Anterior cingulate cortex (tissue), 58 donors: ENCODE data around the gene PDE6D.
"Not testable (repeated sequence)": the region's sequence is repeated elsewhere in the genome, so short reads cannot be mapped to it uniquely, and the experiment has no call there.

Experiments used
- DNase-seq, 58 donors: peaks; one replicate each; lab custom pipeline; 2025; lab: John Stamatoyannopoulos, UW

The PDE6D gene

DNA sequence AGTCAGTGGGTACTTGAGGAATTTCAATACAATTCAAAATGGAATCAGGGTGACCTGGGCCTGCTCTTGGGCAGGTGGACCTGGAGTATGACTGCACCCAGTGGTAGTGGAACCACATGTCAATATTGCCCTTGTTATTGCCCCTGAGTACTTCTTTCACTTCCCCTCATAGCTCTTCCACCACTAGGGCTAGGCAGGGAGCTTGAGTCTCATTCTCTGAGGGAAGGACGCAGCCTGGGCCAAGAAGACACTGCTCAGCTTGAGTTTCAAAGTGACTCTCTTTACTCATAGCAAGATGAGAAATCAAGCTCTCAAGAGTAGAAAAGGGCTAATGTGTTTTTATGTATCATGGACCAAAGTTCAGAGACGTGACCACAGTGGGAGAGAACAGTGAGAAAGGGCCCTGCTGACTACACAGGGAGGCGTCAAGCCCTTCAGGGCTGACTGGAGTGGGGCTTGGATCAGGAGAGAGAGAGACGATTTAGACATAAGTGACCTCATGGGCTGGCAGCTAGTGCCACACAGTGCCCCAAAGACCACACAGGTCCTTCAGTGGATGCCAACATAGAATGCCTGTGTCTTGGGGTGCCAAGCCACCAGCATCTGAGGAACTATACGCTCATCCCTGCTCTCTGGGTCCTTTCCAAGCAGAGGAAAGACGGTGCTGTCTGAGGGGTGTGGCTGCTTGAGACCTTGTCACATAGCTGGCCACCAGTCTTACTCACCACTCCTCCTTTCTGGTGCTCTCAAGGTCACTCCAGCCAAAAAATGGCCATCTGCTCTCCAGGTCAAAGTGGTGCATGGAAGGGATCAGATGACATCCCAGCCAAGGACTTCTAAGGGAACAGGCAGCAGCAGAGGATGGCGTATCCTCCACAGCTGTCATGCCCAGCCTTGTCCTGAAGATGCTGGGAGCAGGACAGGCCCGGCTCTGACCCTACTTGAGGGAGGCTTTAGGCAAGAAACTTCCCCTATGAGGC lies 59.8 kb downstream of the PDE6D start:
- DNase-seq: no peak

DNA sequence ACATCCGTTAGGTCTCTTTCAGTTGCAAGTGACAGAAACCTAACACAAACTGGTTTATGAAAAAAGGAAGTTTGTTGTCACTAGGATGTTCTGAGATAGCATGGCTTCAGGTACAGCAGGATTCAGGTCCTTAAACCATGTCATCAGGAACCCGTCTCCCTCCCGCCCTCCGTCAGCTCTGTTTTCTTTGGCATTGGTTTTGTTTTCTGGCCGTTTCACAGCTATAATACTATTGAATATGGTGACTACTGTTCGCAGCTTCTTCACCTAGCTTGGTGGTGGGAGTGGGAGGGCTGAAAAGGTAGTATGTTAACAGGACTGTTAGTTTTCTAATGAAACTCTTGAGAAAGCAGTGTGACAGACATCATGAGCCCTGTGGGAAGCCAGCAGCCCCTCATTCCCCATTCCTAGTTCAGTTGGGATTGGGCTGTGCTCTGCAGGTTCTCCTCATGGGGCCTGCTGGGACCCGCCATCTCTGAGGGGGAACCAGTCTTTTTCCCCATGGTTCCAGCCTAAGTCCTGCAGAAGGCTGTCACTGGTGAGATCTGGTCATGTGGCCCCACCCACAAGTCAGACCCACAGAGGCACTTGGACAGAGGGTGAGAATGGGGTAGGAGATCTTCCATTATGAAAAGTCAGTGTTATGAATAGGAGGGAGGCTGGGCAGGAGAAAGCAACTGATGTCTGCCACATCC lies 60.6 kb downstream of the PDE6D start:
- no peak for DNase-seq

DNA sequence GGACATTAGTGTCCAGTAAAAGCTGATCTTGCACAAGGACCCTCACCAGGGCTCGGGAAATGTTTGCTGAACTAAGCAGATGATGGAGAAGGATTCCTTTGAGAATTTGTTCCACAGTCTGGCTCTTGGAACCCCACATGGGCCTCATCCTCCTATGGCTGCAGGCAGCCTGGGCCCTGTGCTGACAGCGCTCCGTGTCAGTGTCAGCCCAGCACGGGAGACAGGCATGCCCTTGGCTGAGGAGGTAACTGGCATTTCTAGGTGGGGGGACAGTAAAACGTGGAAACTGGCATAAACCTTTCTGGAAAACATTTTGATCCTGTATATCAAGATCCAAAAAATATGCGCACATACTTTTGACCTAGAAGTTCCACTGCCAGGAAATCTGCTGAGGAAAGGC lies 62.3 kb downstream of the PDE6D start:
- no peak for DNase-seq

DNA sequence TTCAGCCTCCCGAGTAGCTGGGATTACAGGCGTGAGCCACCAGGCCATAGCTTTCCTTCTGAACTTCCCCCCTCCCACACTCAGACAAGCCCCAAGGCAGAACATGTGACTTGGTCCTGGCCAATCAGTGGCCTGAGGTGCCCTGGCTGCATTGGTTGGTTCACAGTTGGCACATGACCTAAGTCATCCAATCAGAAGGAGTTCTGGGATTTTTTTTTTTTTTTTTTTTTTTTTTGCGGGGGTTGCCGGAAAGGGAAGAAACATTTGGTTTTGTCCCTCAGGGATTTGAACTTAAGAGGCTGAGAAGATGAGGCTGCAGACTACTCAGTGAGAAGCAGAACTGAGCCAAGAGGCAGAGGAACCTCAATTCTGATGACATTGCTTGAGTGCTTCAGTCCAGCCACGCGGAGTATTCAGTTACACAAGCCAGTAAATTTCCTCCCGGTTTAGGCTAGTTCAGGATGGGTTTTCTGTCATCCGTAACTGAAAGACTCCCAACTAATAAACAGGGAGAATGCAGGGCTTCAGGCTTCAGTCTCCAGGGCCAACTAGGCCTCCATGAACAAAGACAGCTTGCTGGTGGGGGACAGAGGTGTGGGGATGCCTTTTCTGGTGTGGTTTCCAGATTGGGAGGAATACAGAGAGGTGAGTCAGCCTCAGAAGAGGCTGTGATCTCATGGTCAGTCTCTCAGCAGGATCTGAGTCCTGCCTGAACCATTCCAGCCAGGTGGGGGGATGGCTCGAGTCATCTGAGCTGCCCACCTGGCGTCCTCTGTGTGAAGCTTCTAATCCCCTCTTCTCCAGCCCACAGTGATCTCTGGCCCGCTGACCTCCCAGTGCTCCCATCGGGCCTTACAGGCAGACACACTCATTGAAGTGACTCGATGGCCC lies 63.6 kb downstream of the PDE6D start:
- DNase-seq: peak in 2 of 58 donors; percentile 7 to 14

DNA sequence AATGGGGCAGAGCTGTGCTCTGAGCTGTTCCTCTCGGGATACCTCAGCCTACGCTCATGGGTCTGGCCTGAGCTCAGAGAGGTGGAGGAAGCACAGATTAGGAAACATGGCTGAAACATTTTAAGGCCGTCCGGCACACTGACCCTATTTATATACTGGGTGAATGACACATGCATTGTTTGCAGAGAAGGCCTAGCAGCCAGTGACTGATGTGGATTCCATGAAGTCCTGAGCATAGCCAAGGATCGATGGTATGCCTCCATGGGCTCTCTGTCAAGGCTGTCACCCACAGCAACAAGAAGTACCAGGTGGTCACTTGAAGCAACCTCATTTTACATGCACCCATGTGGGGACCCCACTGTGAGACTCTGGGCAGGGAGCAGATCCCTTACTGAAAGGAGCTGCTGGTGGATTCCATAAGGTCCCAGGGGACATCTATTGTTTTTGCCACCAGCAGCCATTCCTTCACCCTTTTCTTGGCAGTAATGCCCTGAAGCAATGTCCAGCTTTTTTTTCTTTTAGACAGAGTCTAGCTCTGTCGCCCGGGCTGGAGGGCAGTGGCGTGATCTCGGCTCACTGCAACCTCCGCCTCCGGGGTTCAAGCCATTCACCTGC lies 64.3 kb downstream of the PDE6D start:
- no peak for DNase-seq

DNA sequence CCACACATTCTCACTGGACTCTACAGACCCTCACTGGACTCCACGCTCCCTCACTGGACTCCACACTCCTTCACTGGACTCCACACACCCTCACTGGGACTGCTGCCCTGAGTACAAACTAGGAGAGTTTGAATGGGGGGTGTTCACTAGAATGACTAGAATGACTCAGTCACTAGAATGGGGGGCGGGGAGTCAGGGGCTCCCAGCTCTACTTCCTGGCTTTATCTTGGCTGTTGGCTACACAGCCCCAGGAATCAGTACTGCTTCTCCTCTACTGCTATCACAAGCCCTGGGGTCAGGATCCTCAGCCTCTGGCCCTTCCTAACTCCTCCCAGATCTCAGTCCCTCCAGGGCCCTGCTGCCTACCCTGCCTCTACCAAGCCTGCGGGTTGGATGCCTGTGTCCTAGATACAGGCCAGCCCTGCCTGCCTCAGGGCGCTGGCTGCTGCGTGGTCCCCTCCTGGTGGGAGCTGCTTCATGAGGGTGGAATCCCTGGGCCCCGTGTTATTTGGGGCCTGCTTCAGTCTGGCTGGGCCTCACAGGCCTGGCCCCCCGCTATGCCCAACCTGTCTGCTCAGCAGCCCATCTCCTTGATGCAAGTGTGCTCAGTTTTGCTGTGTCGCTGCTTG lies 65.0 kb downstream of the PDE6D start:
- no peak for DNase-seq

DNA sequence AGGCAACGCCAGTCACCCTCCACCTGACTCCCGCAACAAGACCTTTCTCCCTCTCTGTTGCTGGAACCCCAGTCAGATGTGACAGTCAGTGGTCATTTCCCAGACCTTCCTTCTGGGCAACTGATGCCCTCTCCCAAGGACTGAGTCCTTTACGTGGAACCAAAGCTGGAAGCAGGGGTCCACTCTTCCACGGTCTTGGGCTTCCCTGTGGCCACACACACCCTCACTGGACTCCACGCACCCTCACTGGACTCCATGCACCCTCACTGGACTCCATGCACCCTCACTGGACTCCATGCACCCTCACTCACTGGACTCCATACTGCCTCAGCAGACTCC lies 65.6 kb downstream of the PDE6D start:
- no peak for DNase-seq

DNA sequence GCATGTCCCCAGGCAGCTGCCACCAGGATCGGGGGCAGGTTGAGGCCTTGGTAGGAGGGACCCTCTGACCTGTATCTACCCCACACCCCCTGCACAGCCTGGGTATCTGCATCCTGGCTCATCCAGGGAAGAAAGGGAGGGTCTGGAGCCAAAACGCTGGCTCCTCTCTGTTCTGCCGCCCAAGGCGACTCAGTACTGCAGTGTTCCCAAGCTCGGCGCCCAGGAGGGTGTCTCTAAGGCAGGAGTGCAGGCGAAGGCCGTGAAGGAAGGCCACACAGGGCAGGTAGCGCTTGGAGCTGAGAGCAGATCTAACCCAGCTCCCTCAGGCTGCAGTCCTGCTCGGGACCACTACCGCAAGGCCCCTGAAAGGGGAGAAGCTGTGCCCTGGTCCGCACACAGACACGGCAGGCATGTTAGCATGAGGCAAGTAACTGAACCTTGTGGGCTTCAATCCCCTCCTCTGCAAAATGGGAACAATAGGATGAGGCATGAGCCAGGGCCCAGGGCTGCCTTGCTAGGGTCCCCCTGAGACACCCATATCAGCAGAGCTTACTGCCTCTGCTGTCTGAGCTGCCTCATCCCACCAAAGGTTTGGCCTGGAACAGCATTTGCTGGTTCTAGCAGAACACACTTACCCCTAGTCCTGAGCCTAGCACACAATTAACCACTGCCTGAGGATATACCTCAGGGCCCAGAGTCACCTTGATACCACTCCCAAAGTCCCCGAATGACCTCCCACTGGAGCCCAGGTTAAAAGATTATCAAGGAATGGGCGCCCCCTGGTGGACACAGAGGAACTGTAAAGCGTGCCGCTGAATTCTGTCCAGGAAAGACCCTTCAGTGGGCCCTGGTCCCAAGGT lies 66.2 kb downstream of the PDE6D start:
- peak in 40 of 58 donors; percentile 14 to 84 (median 43) for DNase-seq

DNA sequence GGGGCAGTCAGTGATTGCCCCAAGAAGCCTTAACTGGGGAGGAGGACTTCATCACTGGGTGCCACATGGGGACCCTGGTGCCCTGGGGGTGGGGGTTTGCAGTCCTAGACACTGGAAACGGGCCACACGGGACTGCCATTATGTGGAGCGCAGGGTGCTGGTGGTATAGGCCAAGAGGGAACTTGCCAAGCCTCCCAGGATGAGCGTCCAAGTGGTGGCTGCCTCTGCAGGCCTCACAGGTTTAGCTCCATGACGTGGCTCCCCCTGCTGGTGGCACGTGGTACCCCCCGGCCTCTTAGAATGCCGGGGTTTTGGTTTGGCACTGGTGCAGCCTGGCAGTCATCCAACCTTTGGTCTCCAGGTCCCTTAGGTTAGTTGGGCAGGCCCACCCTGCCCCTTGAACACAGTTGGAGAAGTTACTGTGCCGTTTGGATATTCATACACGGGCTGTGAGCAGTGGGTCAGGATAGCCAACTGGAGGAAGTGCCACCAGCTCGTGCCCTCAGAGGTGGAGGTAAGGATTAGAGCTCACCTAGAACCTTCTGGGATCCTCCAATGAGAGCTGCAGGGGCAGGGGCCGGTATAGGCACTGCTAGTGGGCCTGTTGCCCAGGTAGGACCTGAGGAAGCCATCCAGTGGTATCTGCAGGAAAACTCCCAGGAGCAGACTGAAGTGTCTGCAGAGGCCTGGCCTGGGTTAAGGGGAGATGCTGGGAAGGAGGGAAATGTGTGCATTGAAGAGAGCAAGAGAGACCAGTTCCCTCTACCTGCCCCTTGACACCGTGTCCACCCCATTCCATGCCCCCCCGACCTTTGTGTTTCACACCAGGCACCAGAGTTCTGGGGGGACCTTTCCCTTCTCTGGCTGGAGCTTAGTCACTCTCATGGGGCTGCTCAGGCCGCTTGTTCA lies 67.1 kb downstream of the PDE6D start:
- DNase-seq: peak in 53 of 58 donors; percentile 21 to 84 (median 66)

DNA sequence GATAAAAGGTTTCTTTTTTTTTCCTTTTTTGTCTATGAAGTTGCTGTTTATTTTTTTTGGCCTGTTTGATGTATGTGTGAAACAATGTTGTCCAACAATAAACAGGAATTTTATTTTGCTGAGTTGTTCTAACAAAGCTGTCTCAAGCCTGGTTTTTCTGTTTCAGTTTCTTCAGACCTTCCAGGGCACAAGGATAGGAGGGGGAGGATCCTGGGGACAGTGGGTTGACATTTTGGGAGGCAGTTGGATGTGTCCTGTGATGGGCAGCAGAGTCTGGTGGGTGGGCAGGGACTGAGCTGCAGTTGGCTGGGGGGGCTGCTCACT lies 67.7 kb downstream of the PDE6D start:
- not testable (repeated sequence) for DNase-seq

DNA sequence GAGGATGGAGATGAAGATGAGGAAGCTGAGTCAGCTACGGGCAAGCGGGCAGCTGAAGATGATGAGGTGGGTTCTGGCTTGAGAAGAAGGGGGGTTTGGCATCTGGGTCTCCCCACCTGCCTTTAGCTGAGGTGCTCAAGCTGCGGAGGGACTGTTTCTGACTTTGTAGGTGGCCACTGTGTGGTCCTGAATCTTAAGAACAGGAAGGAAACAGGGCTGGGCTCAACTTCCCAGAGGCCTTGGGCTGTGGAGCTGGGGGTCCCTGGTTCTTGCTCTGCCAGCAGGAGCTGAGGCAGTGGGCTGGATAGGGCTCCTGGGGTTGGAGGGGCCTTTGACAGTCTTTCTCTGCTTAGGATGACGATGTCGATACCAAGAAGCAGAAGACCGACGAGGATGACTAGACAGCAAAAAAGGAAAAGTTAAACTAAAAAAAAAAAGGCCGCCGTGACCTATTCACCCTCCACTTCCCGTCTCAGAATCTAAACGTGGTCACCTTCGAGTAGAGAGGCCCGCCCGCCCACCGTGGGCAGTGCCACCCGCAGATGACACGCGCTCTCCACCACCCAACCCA lies 68.5 kb downstream of the PDE6D start:
- DNase-seq: not testable (repeated sequence)

DNA sequence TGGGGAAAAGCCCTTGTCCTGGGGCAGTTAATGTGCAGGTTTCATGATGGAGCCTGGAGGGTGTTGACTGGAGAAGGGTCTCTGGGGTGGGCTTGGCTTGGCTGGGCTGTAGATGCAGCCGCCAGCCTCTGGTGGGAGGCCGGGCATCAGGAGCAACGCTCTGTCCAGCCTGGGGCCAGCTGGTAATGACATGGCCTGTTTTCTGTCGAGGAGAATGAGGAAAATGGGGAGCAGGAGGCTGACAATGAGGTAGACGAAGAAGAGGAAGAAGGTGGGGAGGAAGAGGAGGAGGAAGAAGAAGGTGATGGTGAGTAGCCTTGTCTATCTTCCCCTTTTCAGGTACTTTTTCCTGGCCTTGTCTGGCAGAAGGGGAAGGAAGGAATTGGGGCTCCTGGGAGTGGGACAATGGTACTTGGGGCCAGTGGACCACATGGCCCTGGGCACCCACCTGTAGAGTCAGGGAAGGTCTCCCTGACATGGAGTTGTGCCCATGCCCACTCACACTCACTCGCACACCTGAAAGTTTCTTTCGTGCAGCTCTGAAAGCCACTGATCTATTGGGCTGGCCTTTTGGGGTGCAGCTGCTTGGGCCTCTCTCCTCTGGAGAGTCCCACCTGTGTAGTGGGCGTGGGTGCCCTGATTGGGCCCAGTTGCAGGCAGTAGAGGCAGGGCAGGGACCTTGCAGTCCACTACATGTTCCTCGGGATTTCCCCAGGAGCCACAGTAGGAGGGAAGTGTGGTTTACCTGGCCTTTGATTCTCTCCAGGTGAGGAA lies 69.2 kb downstream of the PDE6D start:
- DNase-seq: no peak

DNA sequence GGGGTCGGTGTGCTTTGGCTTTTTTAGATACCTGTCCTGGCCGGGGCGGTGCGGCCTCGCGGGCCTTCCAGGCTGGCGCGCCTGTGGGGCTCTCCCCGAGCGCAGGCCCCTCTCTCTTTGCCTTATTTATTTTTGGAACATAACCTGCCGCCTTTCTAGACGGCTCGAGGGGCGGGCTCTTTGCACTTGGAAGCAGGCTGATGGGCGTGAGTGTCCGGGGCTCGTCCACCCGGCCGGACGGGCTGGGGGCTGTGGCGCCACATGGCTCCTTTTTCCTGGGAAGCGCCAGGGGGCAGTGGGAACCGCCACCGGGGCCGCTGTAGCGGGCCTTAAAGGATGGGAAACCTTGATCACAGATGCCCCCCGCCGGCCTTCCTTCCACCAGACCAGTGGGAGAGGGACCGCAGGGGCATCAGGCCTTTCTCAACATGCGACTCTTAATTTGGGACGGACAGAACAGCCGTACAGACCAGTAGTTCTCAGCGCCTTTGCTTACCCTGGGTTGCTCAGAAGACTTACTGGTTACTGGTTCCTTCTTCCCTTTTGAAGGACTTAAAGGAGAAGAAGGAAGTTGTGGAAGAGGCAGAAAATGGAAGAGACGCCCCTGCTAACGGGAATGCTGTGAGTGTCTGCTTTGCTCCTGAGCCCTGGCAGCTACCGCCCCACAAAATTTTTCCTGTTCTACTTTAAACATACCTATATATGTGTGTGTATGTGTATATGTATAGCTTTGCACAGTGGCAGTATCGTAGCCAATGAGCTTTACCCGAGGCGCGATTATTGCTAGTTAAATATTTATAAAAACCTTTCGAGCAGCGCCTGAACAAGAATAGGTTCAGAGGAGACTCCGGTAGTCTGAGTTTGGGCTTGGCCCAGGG lies 70.0 kb downstream of the PDE6D start:
- peak in 9 of 58 donors; percentile 20 to 60 (median 39) for DNase-seq

DNA sequence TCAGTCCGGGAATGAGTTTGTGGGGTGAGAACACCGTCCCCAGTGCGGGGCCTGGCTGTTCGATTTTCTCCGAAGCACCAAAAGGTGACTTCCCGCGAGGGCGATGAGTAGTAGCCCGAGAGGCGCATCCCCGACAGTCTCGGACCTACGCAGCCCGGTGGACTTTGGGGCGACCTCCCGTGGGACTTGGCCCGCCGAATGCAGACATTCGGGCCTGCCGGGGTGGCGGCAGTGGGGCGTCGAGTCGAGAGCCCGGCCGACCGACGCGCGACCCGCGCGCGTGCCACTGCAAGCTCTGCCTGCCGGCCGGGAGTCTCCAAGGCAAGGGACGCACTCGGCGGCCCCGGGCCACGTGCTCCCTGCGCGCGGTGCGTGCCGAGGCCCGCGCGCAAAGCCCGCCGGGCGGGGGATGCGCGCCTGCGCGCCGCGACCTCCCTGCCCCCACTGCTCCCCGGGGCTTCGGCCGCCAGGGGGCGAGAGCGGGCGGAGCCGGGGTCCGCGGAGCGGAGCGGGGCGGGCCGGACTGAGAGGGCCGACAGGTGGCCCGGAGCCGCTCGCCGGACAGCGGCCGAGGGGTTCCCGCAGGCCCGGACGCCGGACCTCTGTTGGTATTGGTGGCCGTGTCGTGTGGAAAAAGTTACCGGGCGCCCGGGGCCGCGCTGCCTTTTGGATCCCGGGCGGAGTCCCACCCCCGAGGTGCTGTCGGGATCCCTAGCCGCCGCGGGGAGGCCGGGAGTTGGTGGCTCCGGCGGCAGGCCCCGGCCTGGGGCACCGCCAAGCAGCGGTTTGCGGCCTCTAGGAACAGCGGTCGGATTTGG lies 70.9 kb downstream of the PDE6D start:
- peak in 57 of 58 donors; percentile 36 to 90 (median 76) for DNase-seq

DNA sequence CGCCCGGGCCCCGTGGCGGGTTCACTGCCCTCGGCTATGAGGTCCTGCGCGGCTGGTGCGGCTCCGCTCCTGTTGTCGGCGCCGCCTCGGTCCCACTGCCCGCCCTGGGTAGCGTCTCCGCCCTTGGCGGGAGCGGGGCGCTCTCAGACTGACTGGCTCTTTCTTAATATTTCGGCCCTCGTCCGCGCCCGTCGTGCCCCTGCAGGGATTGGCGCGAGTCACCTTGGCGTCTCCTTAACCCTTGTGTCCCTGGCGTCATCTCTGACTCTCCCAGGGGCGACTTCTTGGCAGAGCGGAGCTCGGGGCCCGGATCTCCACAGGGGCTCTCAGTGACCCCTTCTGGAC lies 71.5 kb downstream of the PDE6D start:
- DNase-seq: peak in 23 of 58 donors; percentile 27 to 75 (median 60)
